Measurements from ENCODE around the gene FGF10.

Gene FGF10

GRCh38 chr5:44312374-44312773, 76.8 kb downstream of the FGF10 start:
- no peak overlapping the region for H3K27ac ChIP-seq (ENCODE audit: low read depth, low read length)
- H3K4me1 ChIP-seq (ENCODE audit: control insufficient read depth, insufficient read depth, low read length): peaks cover 4% of the 10 kb centered on the region; the same call in 1 of the 2 replicates
- no peaks in the 10 kb centered on the region for H3K36me3 ChIP-seq (ENCODE audit: control insufficient read depth, insufficient read depth, low read length)
- no peak overlapping the region for H3K4me3 ChIP-seq (ENCODE audit: low read depth, low read length)
- H3K27me3 ChIP-seq (ENCODE audit: control insufficient read depth, insufficient read depth, low read length): no peaks in the 10 kb centered on the region
- H3K9ac ChIP-seq (ENCODE audit: low read depth, low read length): no peak overlapping the region
- no peaks in the 10 kb centered on the region for H3K9me3 ChIP-seq (ENCODE audit: control insufficient read depth, insufficient read depth, low read length)

- no peaks in the 10 kb centered on the region for H3K36me3 ChIP-seq (ENCODE audit: control insufficient read depth, insufficient read depth, low read length)
- H3K4me3 ChIP-seq (ENCODE audit: low read depth, low read length): no peak overlapping the region
- H3K4me1 ChIP-seq (ENCODE audit: control insufficient read depth, insufficient read depth, low read length): no peaks in the 10 kb centered on the region
- no peaks in the 10 kb centered on the region for H3K9me3 ChIP-seq (ENCODE audit: control insufficient read depth, insufficient read depth, low read length)
- no peaks in the 10 kb centered on the region for H3K27me3 ChIP-seq (ENCODE audit: control insufficient read depth, insufficient read depth, low read length)
- no peak overlapping the region for H3K9ac ChIP-seq (ENCODE audit: low read depth, low read length)
- no peak overlapping the region for H3K27ac ChIP-seq (ENCODE audit: low read depth, low read length)
Measured at GRCh38 chr5:44300551-44300950, 88.7 kb downstream of the FGF10 start.

- Histone ChIP-seq H3K27me3 (ENCODE audit: control insufficient read depth, insufficient read depth, low read length) (no peaks in the 10 kb centered on the region), H3K9me3 (ENCODE audit: control insufficient read depth, insufficient read depth, low read length) (no peaks in the 10 kb centered on the region), H3K9ac (ENCODE audit: low read depth, low read length) (no peak overlapping the region), H3K4me3 (ENCODE audit: low read depth, low read length) (no peak overlapping the region), H3K27ac (ENCODE audit: low read depth, low read length) (no peak overlapping the region), H3K36me3 (ENCODE audit: control insufficient read depth, insufficient read depth, low read length) (no peaks in the 10 kb centered on the region), H3K4me1 (ENCODE audit: control insufficient read depth, insufficient read depth, low read length) (no peaks in the 10 kb centered on the region)
Measured at GRCh38 chr5:44299394-44299793, 89.8 kb downstream of the FGF10 start.

- Histone ChIP-seq H3K9ac (ENCODE audit: low read depth, low read length) (no peak overlapping the region), H3K36me3 (ENCODE audit: control insufficient read depth, insufficient read depth, low read length) (no peaks in the 10 kb centered on the region), H3K27ac (ENCODE audit: low read depth, low read length) (no peak overlapping the region), H3K4me3 (ENCODE audit: low read depth, low read length) (no peak overlapping the region), H3K9me3 (ENCODE audit: control insufficient read depth, insufficient read depth, low read length) (no peaks in the 10 kb centered on the region), H3K27me3 (ENCODE audit: control insufficient read depth, insufficient read depth, low read length) (no peaks in the 10 kb centered on the region), H3K4me1 (ENCODE audit: control insufficient read depth, insufficient read depth, low read length) (no peaks in the 10 kb centered on the region)
Measured at GRCh38 chr5:44294516-44294915, 94.7 kb downstream of the FGF10 start.

- no peak overlapping the region for H3K27ac ChIP-seq (ENCODE audit: low read depth, low read length)
- H3K4me1 ChIP-seq (ENCODE audit: control insufficient read depth, insufficient read depth, low read length): no peaks in the 10 kb centered on the region
- no peak overlapping the region for H3K4me3 ChIP-seq (ENCODE audit: low read depth, low read length)
- H3K9ac ChIP-seq (ENCODE audit: low read depth, low read length): no peak overlapping the region
- no peaks in the 10 kb centered on the region for H3K36me3 ChIP-seq (ENCODE audit: control insufficient read depth, insufficient read depth, low read length)
- H3K27me3 ChIP-seq (ENCODE audit: control insufficient read depth, insufficient read depth, low read length): no peaks in the 10 kb centered on the region
- H3K9me3 ChIP-seq (ENCODE audit: control insufficient read depth, insufficient read depth, low read length): no peaks in the 10 kb centered on the region
Measured at GRCh38 chr5:44292736-44293135, 96.5 kb downstream of the FGF10 start.

GRCh38 chr5:44278469-44278868, 110.8 kb downstream of the FGF10 start:
- no peaks in the 10 kb centered on the region for H3K36me3 ChIP-seq (ENCODE audit: control insufficient read depth, insufficient read depth, low read length)
- H3K4me3 ChIP-seq (ENCODE audit: low read depth, low read length): no peak overlapping the region
- no peaks in the 10 kb centered on the region for H3K4me1 ChIP-seq (ENCODE audit: control insufficient read depth, insufficient read depth, low read length)
- no peaks in the 10 kb centered on the region for H3K27me3 ChIP-seq (ENCODE audit: control insufficient read depth, insufficient read depth, low read length)
- H3K9ac ChIP-seq (ENCODE audit: low read depth, low read length): no peak overlapping the region
- H3K9me3 ChIP-seq (ENCODE audit: control insufficient read depth, insufficient read depth, low read length): no peaks in the 10 kb centered on the region
- H3K27ac ChIP-seq (ENCODE audit: low read depth, low read length): no peak overlapping the region

- Histone ChIP-seq H3K9me3 (ENCODE audit: control insufficient read depth, insufficient read depth, low read length) (no peaks in the 10 kb centered on the region), H3K4me3 (ENCODE audit: low read depth, low read length) (no peak overlapping the region), H3K27ac (ENCODE audit: low read depth, low read length) (no peak overlapping the region), H3K4me1 (ENCODE audit: control insufficient read depth, insufficient read depth, low read length) (no peaks in the 10 kb centered on the region), H3K27me3 (ENCODE audit: control insufficient read depth, insufficient read depth, low read length) (no peaks in the 10 kb centered on the region), H3K36me3 (ENCODE audit: control insufficient read depth, insufficient read depth, low read length) (no peaks in the 10 kb centered on the region), H3K9ac (ENCODE audit: low read depth, low read length) (no peak overlapping the region)
Measured at GRCh38 chr5:44275908-44276307, 113.3 kb downstream of the FGF10 start.

GRCh38 chr5:44275329-44275728, 113.9 kb downstream of the FGF10 start:
- Histone ChIP-seq H3K4me1 (ENCODE audit: control insufficient read depth, insufficient read depth, low read length) (no peaks in the 10 kb centered on the region), H3K9me3 (ENCODE audit: control insufficient read depth, insufficient read depth, low read length) (no peaks in the 10 kb centered on the region), H3K4me3 (ENCODE audit: low read depth, low read length) (no peak overlapping the region), H3K27me3 (ENCODE audit: control insufficient read depth, insufficient read depth, low read length) (no peaks in the 10 kb centered on the region), H3K9ac (ENCODE audit: low read depth, low read length) (no peak overlapping the region), H3K27ac (ENCODE audit: low read depth, low read length) (no peak overlapping the region), H3K36me3 (ENCODE audit: control insufficient read depth, insufficient read depth, low read length) (no peaks in the 10 kb centered on the region)

GRCh38 chr5:44267909-44268308, 121.3 kb downstream of the FGF10 start:
- Histone ChIP-seq H3K4me3 (ENCODE audit: low read depth, low read length) (no peak overlapping the region), H3K36me3 (ENCODE audit: control insufficient read depth, insufficient read depth, low read length) (no peaks in the 10 kb centered on the region), H3K27ac (ENCODE audit: low read depth, low read length) (no peak overlapping the region), H3K4me1 (ENCODE audit: control insufficient read depth, insufficient read depth, low read length) (peaks cover 10% of the 10 kb centered on the region; the same call in 1 of the 2 replicates), H3K9ac (ENCODE audit: low read depth, low read length) (no peak overlapping the region), H3K27me3 (ENCODE audit: control insufficient read depth, insufficient read depth, low read length) (no peaks in the 10 kb centered on the region), H3K9me3 (ENCODE audit: control insufficient read depth, insufficient read depth, low read length) (no peaks in the 10 kb centered on the region)

GRCh38 chr5:44266882-44267576, 122.2 kb downstream of the FGF10 start:
- H3K27ac ChIP-seq (ENCODE audit: low read depth, low read length): no peak overlapping the region

GRCh38 chr5:44265713-44266112, 123.5 kb downstream of the FGF10 start:
- Histone ChIP-seq H3K27ac (ENCODE audit: low read depth, low read length) (no peak overlapping the region), H3K36me3 (ENCODE audit: control insufficient read depth, insufficient read depth, low read length) (no peaks in the 10 kb centered on the region), H3K9me3 (ENCODE audit: control insufficient read depth, insufficient read depth, low read length) (no peaks in the 10 kb centered on the region), H3K4me1 (ENCODE audit: control insufficient read depth, insufficient read depth, low read length) (peaks cover 10% of the 10 kb centered on the region; the same call in 1 of the 2 replicates), H3K27me3 (ENCODE audit: control insufficient read depth, insufficient read depth, low read length) (no peaks in the 10 kb centered on the region), H3K4me3 (ENCODE audit: low read depth, low read length) (no peak overlapping the region), H3K9ac (ENCODE audit: low read depth, low read length) (no peak overlapping the region)

More at GRCh38 chr5:44266882-44267576, 122.2 kb downstream of the FGF10 start:
- Histone ChIP-seq H3K9me3 (ENCODE audit: control insufficient read depth, insufficient read depth, low read length) (no peaks in the 10 kb centered on the region), H3K9ac (ENCODE audit: low read depth, low read length) (no peak overlapping the region), H3K4me3 (ENCODE audit: low read depth, low read length) (no peak overlapping the region), H3K36me3 (ENCODE audit: control insufficient read depth, insufficient read depth, low read length) (no peaks in the 10 kb centered on the region), H3K4me1 (ENCODE audit: control insufficient read depth, insufficient read depth, low read length) (peaks cover 10% of the 10 kb centered on the region; the same call in 1 of the 2 replicates), H3K27me3 (ENCODE audit: control insufficient read depth, insufficient read depth, low read length) (no peaks in the 10 kb centered on the region)
